HepG2 (cell line): ENCODE measurements around the gene ELAC1. TPM values are rescaled to one million over a fixed set of nuclear protein-coding genes. Genes with fewer than 3 reads are reported as not detected.
A peak's percentile ranks its signal among the peaks of the same experiment; 100 is the strongest.

Experiments
- ATAC-seq: fragments of 200-7000 bp; cut with Tn5 transposase; 3 replicates; pipeline ENCODE4 v1.9.1; 2020; ENCODE audit warnings: mild to moderate bottlenecking, moderate library complexity
- BruUV-seq: library from RNA; stranded (reverse); fragments of 400-500 nt; replicated peaks from 2 replicates; lab custom pipeline; 2021; lab: Mats Ljungman, UMichigan
- CTCF ChIA-PET: fragments of 300-600 bp; formaldehyde crosslinking; extraction: SDS; loops from one replicate; lab custom pipeline; 2021; ENCODE audit warnings: low total read pairs, inconsistent platforms, low intra/inter-chr PET ratio; lab: Yijun Ruan, JAX
- POLR2A ChIA-PET: fragments of 350-600 bp; sonication (Branson Sonifier 250); formaldehyde crosslinking; loops from one replicate; lab custom pipeline; 2020; ENCODE audit warnings: antibody characterized with exemption, inconsistent platforms; lab: Yijun Ruan, JAX
- DNase-seq: peaks from one replicate; pipeline ENCODE4 v3.0.0-alpha.2; 2015; ENCODE audit warnings: low spot score
- FAIRE-seq: peaks from 3 replicates; lab custom pipeline; 2011; peaks lifted over from hg19 to GRCh38; lab: Jason Lieb, UNC
- H2AFZ ChIP-seq: one replicate; pipeline ENCODE4 v1.6.1; 2011; ENCODE audit warnings: low read length, inconsistent platforms
- H3K27ac ChIP-seq: fragments of 300-600 bp; 3 replicates; pipeline ENCODE4 v1.8.0; 2011; ENCODE audit warnings: mixed run types, mild to moderate bottlenecking, mixed read lengths, low read length, inconsistent platforms; ENCODE audit not compliant: insufficient read depth; ENCODE audit errors: extremely low read length
- H3K27me3 ChIP-seq, 2 experiments: fragments of 200-600 bp in 1 of 2; 2 replicates in 1 of 2; 3 replicates in 1 of 2; pipeline versions ENCODE4 v1.6.0 to v1.8.0; 2011; ENCODE audit warnings: low read length in 2 of 2, mild to moderate bottlenecking in 2 of 2, moderate library complexity in 2 of 2, inconsistent platforms in 1 of 2; ENCODE audit not compliant: insufficient read depth in 2 of 2, control insufficient read depth in 1 of 2
- H3K36me3 ChIP-seq, 2 experiments: fragments of 200-600 bp in 1 of 2; replicated peaks in 1 of 2; 2 replicates in 1 of 2; 3 replicates in 1 of 2; pipeline versions ENCODE4 v1.5.1 to v1.8.0; 2011; ENCODE audit warnings: low read length in 2 of 2, inconsistent platforms in 1 of 2; ENCODE audit not compliant: insufficient read depth in 2 of 2, control insufficient read depth in 1 of 2
- H3K4me1 ChIP-seq: 2 replicates; pipeline ENCODE4 v1.5.1; 2012; ENCODE audit warnings: low read length, inconsistent platforms; ENCODE audit not compliant: insufficient read depth
- H3K4me2 ChIP-seq: 2 replicates; pipeline ENCODE4 v1.6.0; 2011; ENCODE audit warnings: low read depth, low read length, inconsistent platforms
- H3K4me3 ChIP-seq, 3 experiments: fragments of 200-600 bp in 1 of 3; sonication (generic), shearing (Covaris generic) in 1 of 3; replicated peaks in 1 of 3; 2 replicates each; pipeline ENCODE4 v1.5.1; 2011 to 2016; ENCODE audit warnings: low read length in 3 of 3, inconsistent platforms in 2 of 3, low read depth in 2 of 3, mild to moderate bottlenecking in 2 of 3, control low read depth in 1 of 3, mixed read lengths in 1 of 3; ENCODE audit not compliant: insufficient read depth in 1 of 3
- H3K79me2 ChIP-seq: one replicate; pipeline ENCODE4 v1.6.1; 2011; ENCODE audit warnings: low read length, inconsistent platforms; ENCODE audit not compliant: insufficient read depth
- H3K9ac ChIP-seq: 2 replicates; pipeline ENCODE4 v1.6.0; 2011; ENCODE audit warnings: mild to moderate bottlenecking, low read depth, low read length, inconsistent platforms; ENCODE audit not compliant: insufficient read depth
- H3K9me3 ChIP-seq: 2 replicates; pipeline ENCODE4 v1.5.1; 2012; ENCODE audit warnings: mild to moderate bottlenecking, low read length
- H4K20me1 ChIP-seq: 2 replicates; pipeline ENCODE4 v1.6.0; 2011; ENCODE audit warnings: inconsistent platforms, mild to moderate bottlenecking, low read length, moderate library complexity; ENCODE audit not compliant: insufficient read depth
- CREB3 ChIP-seq: sonication (generic); formaldehyde crosslinking; IDR thresholded peaks from 2 replicates; pipeline ENCODE4 v1.5.0; 2020; ENCODE audit warnings: missing genetic modification reagents
- KAT7 ChIP-seq: IDR thresholded peaks from 2 replicates; pipeline ENCODE4 v1.6.1; 2018; ENCODE audit warnings: borderline replicate concordance, missing compliant biosample characterization
- SUZ12 ChIP-seq: fragments of 150-350 bp; IDR thresholded peaks from 2 replicates; pipeline ENCODE4 v1.6.1; 2014; ENCODE audit warnings: low read depth, low read length
- TGIF2 ChIP-seq: IDR thresholded peaks from 2 replicates; pipeline ENCODE4 v1.6.1; 2016; ENCODE audit warnings: control low read depth, missing compliant biosample characterization
- YY1 ChIP-seq: IDR thresholded peaks from 2 replicates; pipeline ENCODE4 v1.6.1; 2011; ENCODE audit warnings: low read length, low read depth, moderate library complexity, mild to moderate bottlenecking; ENCODE audit not compliant: insufficient read depth, insufficient replicate concordance
- ZNF230 ChIP-seq: sonication (generic); formaldehyde crosslinking; IDR thresholded peaks from 2 replicates; pipeline ENCODE4 v1.4.0; 2020; ENCODE audit warnings: mild to moderate bottlenecking, missing genetic modification reagents
- ZNF776 ChIP-seq: sonication (generic); formaldehyde crosslinking; IDR thresholded peaks from 2 replicates; pipeline ENCODE4 v1.4.0; 2020; ENCODE audit warnings: mild to moderate bottlenecking, missing genetic modification reagents
- WGBS: methylation state at CpG from one replicate; pipeline ENCODE4 v1.1.6; 2017; ENCODE audit warnings: low lambda C conversion rate; 5-methylcytosine and 5-hydroxymethylcytosine counted together
- in situ Hi-C: cut with HindIII; loops from 2 replicates; pipeline ENCODE4 v1.10.0; 2017; ENCODE audit warnings: low pct_unique_long_range_greater_than_20kb; ENCODE audit not compliant: extremely low pct_ligation_motif_present
- intact Hi-C: fragments of 100-400 bp; cut with micrococcal nuclease; formaldehyde crosslinking; loops from one replicate; pipeline ENCODE4 v1.10.0; 2022; ENCODE audit not compliant: unreplicated experiment
- polyA plus RNA-seq, 8 experiments: library from polyadenylated mRNA; depleted of rRNA in 3 of 8; stranded (reverse) in 7 of 8; unstranded in 1 of 8; fragments of >200 nt; fragmentation: Illumina TruSeq in 4 of 8; extraction: Trizol in 4 of 8; gene quantifications; 2 replicates each; pipeline versions ENCODE4 v1.2.1 to v1.2.3, GENCODE V29; 2011 to 2016; ENCODE audit warnings: low read depth in 4 of 8, missing spikeins in 1 of 8, mixed read lengths in 1 of 8; ENCODE audit not compliant: insufficient read depth in 1 of 8
- total RNA-seq, 5 experiments: library from RNA; depleted of rRNA; stranded (reverse); fragments of >200 nt; fragmentation: Illumina TruSeq; extraction: Trizol; gene quantifications; 2 replicates each; pipeline ENCODE4 v1.2.3, GENCODE V29; 2016; ENCODE audit warnings: low read depth in 1 of 5
- TF ChIP-seq, protein P1 (sequence below): sonication (generic); formaldehyde crosslinking; IDR thresholded peaks from 2 replicates; pipeline ENCODE4 v1.4.0; 2020; ENCODE audit warnings: missing genetic modification reagents
- TF ChIP-seq, protein P2 (sequence below): sonication (generic); formaldehyde crosslinking; IDR thresholded peaks from 2 replicates; pipeline ENCODE4 v1.5.0; 2020; ENCODE audit warnings: mild to moderate bottlenecking, missing genetic modification reagents
- TF ChIP-seq, protein P3 (sequence below): sonication (generic); formaldehyde crosslinking; IDR thresholded peaks from 2 replicates; pipeline ENCODE4 v1.4.0; 2020; ENCODE audit warnings: missing genetic modification reagents, borderline replicate concordance
- TF ChIP-seq, protein P4 (sequence below): fragments of 450-650 bp; IDR thresholded peaks from 2 replicates; pipeline ENCODE4 v1.6.1; 2017; ENCODE audit warnings: mild to moderate bottlenecking
- TF ChIP-seq, protein P5 (sequence below): sonication (generic); formaldehyde crosslinking; conservative IDR thresholded peaks from 2 replicates; pipeline ENCODE4 v1.8.0; 2022; ENCODE audit warnings: low read depth, missing genetic modification reagents

The ELAC1 gene
- total and polyA plus RNA-seq, 2 of the 13 experiments (the other 11 are each of a cell fraction or from before 2014, with no cell fraction given), result 1.9 to 3.6 TPM

DNA sequence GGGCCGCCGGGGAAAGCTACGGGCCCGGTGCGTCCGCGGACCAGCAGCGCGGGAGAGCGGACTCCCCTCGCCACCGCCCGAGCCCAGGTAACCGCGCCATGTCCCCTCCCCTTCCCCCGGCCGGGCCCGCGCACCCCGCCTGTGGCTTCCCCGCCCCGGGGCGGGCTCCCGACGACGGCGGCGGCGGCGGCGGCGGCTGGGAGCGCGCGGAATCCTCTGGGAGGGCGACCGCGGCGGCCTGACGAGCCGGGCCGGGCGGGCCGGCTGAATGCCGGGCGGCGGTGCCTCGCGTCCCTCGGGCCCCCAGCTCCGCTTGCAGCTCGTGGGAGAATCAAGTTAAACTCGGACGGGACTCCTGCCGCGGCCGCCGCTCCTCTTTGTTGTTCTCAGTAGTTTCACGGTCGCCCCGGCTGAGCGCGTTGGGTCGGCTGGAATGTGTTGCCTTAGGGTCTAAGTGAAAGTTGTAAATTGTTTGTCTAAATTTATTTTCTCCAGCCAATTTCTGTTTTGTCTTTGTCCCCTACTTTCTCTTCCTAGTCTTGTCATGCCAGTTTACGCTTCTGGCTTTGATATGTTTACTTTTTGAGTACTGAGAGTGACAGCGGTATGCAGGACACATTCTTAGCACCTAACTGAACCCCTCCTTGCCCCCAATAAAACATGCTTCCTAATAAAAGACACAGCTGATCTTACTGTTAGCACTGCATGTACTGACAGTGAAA lies 62.9 kb downstream of the ELAC1 start:
- peak; percentile 41 for DNase-seq
- H3K27ac ChIP-seq, result peak overlapping the region; percentile 94
- no peaks in the 10 kb centered on the region for H3K9me3 ChIP-seq
- H3K4me1 ChIP-seq, result peaks cover 61% of the 10 kb centered on the region
- peak overlapping the region; percentile 99 for H3K9ac ChIP-seq
- ATAC-seq, result peak; percentile 75
- H3K36me3 ChIP-seq, result peaks cover 0 to 6% of the 10 kb centered on the region in 2 experiments; a peak in 1 of 5 replicates
- ChIA-PET CTCF (no interaction called here), POLR2A (interaction anchor here (0.8 to 3.5 kb wide), 15 partner anchors 9 to 168 kb away, joined by 3 to 36 read pairs (median 5); partner anchors contain the start of genes ELAC1, ME2 and MEX3C)
- BruUV-seq, result no TSS peak
- intact Hi-C loops (loop anchor here (1.0 to 10.0 kb wide), 4 partner anchors 8 to 156 kb away; partner anchors contain the start of genes ELAC1 and ME2), in situ Hi-C loops (no loop called here)
- H3K4me2 ChIP-seq, result peak overlapping the region; percentile 97
- peaks cover 64% of the 10 kb centered on the region for H3K79me2 ChIP-seq
- FAIRE-seq, result no peak
- peak overlapping the region; percentile 83 to 91 (median 91) for H3K4me3 ChIP-seq
- no peaks in the 10 kb centered on the region; a peak in 1 of 5 replicates for H3K27me3 ChIP-seq
- H4K20me1 ChIP-seq, result peaks cover 45% of the 10 kb centered on the region
- WGBS, result 4% methylated on average over 17 of the region's 66 CpGs
- H2AFZ ChIP-seq, result no peak overlapping the region
- TF ChIP-seq, protein P1, sequence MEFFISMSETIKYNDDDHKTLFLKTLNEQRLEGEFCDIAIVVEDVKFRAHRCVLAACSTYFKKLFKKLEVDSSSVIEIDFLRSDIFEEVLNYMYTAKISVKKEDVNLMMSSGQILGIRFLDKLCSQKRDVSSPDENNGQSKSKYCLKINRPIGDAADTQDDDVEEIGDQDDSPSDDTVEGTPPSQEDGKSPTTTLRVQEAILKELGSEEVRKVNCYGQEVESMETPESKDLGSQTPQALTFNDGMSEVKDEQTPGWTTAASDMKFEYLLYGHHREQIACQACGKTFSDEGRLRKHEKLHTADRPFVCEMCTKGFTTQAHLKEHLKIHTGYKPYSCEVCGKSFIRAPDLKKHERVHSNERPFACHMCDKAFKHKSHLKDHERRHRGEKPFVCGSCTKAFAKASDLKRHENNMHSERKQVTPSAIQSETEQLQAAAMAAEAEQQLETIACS (CRISPR knock-in tag), result peak; percentile 61
- TF ChIP-seq CREB3 (CRISPR knock-in tag) (0 out of 2 replicates have a peak, but pooled peaks have one; percentile 4), YY1 (peak; percentile 21), ZNF776 (CRISPR knock-in tag) (no peak), SUZ12 (no peak), KAT7 (no peak), TGIF2 (peak; percentile 69), ZNF230 (CRISPR knock-in tag) (no peak)
- TF ChIP-seq, protein P2, sequence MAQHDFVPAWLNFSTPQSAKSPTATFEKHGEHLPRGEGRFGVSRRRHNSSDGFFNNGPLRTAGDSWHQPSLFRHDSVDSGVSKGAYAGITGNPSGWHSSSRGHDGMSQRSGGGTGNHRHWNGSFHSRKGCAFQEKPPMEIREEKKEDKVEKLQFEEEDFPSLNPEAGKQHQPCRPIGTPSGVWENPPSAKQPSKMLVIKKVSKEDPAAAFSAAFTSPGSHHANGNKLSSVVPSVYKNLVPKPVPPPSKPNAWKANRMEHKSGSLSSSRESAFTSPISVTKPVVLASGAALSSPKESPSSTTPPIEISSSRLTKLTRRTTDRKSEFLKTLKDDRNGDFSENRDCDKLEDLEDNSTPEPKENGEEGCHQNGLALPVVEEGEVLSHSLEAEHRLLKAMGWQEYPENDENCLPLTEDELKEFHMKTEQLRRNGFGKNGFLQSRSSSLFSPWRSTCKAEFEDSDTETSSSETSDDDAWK (CRISPR knock-in tag), result no peak
- TF ChIP-seq, protein P3, sequence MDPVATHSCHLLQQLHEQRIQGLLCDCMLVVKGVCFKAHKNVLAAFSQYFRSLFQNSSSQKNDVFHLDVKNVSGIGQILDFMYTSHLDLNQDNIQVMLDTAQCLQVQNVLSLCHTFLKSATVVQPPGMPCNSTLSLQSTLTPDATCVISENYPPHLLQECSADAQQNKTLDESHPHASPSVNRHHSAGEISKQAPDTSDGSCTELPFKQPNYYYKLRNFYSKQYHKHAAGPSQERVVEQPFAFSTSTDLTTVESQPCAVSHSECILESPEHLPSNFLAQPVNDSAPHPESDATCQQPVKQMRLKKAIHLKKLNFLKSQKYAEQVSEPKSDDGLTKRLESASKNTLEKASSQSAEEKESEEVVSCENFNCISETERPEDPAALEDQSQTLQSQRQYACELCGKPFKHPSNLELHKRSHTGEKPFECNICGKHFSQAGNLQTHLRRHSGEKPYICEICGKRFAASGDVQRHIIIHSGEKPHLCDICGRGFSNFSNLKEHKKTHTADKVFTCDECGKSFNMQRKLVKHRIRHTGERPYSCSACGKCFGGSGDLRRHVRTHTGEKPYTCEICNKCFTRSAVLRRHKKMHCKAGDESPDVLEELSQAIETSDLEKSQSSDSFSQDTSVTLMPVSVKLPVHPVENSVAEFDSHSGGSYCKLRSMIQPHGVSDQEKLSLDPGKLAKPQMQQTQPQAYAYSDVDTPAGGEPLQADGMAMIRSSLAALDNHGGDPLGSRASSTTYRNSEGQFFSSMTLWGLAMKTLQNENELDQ (CRISPR knock-in tag), result no peak
- TF ChIP-seq, protein P4, sequence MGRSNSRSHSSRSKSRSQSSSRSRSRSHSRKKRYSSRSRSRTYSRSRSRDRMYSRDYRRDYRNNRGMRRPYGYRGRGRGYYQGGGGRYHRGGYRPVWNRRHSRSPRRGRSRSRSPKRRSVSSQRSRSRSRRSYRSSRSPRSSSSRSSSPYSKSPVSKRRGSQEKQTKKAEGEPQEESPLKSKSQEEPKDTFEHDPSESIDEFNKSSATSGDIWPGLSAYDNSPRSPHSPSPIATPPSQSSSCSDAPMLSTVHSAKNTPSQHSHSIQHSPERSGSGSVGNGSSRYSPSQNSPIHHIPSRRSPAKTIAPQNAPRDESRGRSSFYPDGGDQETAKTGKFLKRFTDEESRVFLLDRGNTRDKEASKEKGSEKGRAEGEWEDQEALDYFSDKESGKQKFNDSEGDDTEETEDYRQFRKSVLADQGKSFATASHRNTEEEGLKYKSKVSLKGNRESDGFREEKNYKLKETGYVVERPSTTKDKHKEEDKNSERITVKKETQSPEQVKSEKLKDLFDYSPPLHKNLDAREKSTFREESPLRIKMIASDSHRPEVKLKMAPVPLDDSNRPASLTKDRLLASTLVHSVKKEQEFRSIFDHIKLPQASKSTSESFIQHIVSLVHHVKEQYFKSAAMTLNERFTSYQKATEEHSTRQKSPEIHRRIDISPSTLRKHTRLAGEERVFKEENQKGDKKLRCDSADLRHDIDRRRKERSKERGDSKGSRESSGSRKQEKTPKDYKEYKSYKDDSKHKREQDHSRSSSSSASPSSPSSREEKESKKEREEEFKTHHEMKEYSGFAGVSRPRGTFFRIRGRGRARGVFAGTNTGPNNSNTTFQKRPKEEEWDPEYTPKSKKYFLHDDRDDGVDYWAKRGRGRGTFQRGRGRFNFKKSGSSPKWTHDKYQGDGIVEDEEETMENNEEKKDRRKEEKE, result no peak
- TF ChIP-seq, protein P5, sequence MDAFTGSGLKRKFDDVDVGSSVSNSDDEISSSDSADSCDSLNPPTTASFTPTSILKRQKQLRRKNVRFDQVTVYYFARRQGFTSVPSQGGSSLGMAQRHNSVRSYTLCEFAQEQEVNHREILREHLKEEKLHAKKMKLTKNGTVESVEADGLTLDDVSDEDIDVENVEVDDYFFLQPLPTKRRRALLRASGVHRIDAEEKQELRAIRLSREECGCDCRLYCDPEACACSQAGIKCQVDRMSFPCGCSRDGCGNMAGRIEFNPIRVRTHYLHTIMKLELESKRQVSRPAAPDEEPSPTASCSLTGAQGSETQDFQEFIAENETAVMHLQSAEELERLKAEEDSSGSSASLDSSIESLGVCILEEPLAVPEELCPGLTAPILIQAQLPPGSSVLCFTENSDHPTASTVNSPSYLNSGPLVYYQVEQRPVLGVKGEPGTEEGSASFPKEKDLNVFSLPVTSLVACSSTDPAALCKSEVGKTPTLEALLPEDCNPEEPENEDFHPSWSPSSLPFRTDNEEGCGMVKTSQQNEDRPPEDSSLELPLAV (CRISPR knock-in tag), result 0 out of 2 replicates have a peak, but pooled peaks have one; percentile 42
